HG03432 (cell line): ENCODE measurements around the gene TSHZ1.

Source experiments
- ATAC-seq: cut with Tn5 transposase; IDR thresholded peaks from one replicate; pipeline ENCODE4 v1.9.1; 2021; ENCODE audit warnings: mild to moderate bottlenecking, moderate library complexity; ENCODE audit not compliant: unreplicated experiment

The TSHZ1 gene

GRCh38 chr18:75241705-75242104 is 31.1 kb downstream of the TSHZ1 start:
- ATAC-seq = no peak

GRCh38 chr18:75244351-75245313 is 34.0 kb downstream of the TSHZ1 start:
- ATAC-seq = no peak

- no peak for ATAC-seq
Measured at GRCh38 chr18:75246721-75247610, 36.4 kb downstream of the TSHZ1 start.

- ATAC-seq = peak; percentile 69
Measured at GRCh38 chr18:75247611-75248421, 37.2 kb downstream of the TSHZ1 start.

GRCh38 chr18:75248426-75249174 is 38.0 kb downstream of the TSHZ1 start:
- ATAC-seq = no peak

- ATAC-seq = no peak
Measured at GRCh38 chr18:75249175-75249518, 38.5 kb downstream of the TSHZ1 start.

- ATAC-seq = no peak
Measured at GRCh38 chr18:75249672-75250470, 39.3 kb downstream of the TSHZ1 start.

GRCh38 chr18:75250471-75250821 is 39.8 kb downstream of the TSHZ1 start:
- ATAC-seq = no peak

GRCh38 chr18:75251466-75251865 is 40.9 kb downstream of the TSHZ1 start:
- no peak for ATAC-seq

GRCh38 chr18:75252136-75252535 is 41.5 kb downstream of the TSHZ1 start:
- no peak for ATAC-seq

- ATAC-seq = no peak
Measured at GRCh38 chr18:75253043-75253442, 42.4 kb downstream of the TSHZ1 start.

GRCh38 chr18:75253784-75254183 is 43.2 kb downstream of the TSHZ1 start:
- no peak for ATAC-seq

GRCh38 chr18:75255094-75255493 is 44.5 kb downstream of the TSHZ1 start:
- no peak for ATAC-seq

- no peak for ATAC-seq
Measured at GRCh38 chr18:75256376-75256775, 45.8 kb downstream of the TSHZ1 start.

GRCh38 chr18:75257605-75258004 is 47.0 kb downstream of the TSHZ1 start:
- no peak for ATAC-seq

GRCh38 chr18:75261430-75262223 is 51.0 kb downstream of the TSHZ1 start:
- ATAC-seq = peak; percentile 87

GRCh38 chr18:75262511-75262910 is 51.9 kb downstream of the TSHZ1 start:
- no peak for ATAC-seq

GRCh38 chr18:75264195-75264594 is 53.6 kb downstream of the TSHZ1 start:
- no peak for ATAC-seq
